Measurements from ENCODE around the gene ZBTB1. TPM values are rescaled to one million over a fixed set of nuclear protein-coding genes. Genes with fewer than 3 reads are reported as not detected.

ZBTB1 gene
- total RNA-seq, 1 experiment from 2014 or later: 49.9 TPM

Other genes starting within 250 kb of the ZBTB1 start
- gene ESR2, start 210.4 kb upstream of the ZBTB1 start, total RNA-seq (2014; rRNA removed; shearing (Covaris generic)): 0.29 TPM in 1 of 2 replicates, not detected in the other
- gene MTHFD1, start 116.4 kb upstream of the ZBTB1 start, total RNA-seq (2014; rRNA removed; shearing (Covaris generic)): 39.5 and 56.6 TPM in 2 replicates
- gene AKAP5, start 39.3 kb upstream of the ZBTB1 start, total RNA-seq (2014; rRNA removed; shearing (Covaris generic)): 7.3 and 8.3 TPM in 2 replicates
- gene ZBTB25, start 932 bp upstream of the ZBTB1 start, total RNA-seq (2014; rRNA removed; shearing (Covaris generic)): 1.5 and 2.2 TPM in 2 replicates
- gene HSPA2, start 36.0 kb downstream of the ZBTB1 start, total RNA-seq (2014; rRNA removed; shearing (Covaris generic)): 6.8 and 15.0 TPM in 2 replicates
- gene PPP1R36, start 45.2 kb downstream of the ZBTB1 start, total RNA-seq (2014; rRNA removed; shearing (Covaris generic)): 0.29 TPM in 1 of 2 replicates, not detected in the other
- 34.6 and 79.5 TPM in 2 replicates for gene PLEKHG3, start 199.7 kb downstream of the ZBTB1 start, total RNA-seq (2014; rRNA removed; shearing (Covaris generic))